Activated effector memory CD4-positive, alpha-beta T cell treated with Interleukin-2 at 50 U/mL for 16 hours (primary cell): ENCODE data around the gene ZBTB14.

Source experiments
- DNase-seq: peaks from one replicate; pipeline ENCODE4 v3.0.0-alpha.2; 2020

The ZBTB14 gene

GRCh38 chr18:5287854-5288253 is 7.7 kb downstream of the ZBTB14 start:
- DNase-seq: no peak

- no peak for DNase-seq
Observed at GRCh38 chr18:5286525-5286924, 9.0 kb downstream of the ZBTB14 start.

GRCh38 chr18:5285326-5285725 is 10.2 kb downstream of the ZBTB14 start:
- DNase-seq: no peak

- DNase-seq: no peak
Observed at GRCh38 chr18:5284808-5285207, 10.7 kb downstream of the ZBTB14 start.

- no peak for DNase-seq
Observed at GRCh38 chr18:5282770-5283169, 12.8 kb downstream of the ZBTB14 start.

GRCh38 chr18:5276947-5277346 is 18.6 kb downstream of the ZBTB14 start:
- no peak for DNase-seq

GRCh38 chr18:5275872-5276271 is 19.7 kb downstream of the ZBTB14 start:
- DNase-seq: no peak

GRCh38 chr18:5268874-5269273 is 26.7 kb downstream of the ZBTB14 start:
- DNase-seq: no peak

GRCh38 chr18:5266721-5267120 is 28.8 kb downstream of the ZBTB14 start:
- DNase-seq: no peak

GRCh38 chr18:5253910-5254309 is 41.6 kb downstream of the ZBTB14 start:
- DNase-seq: no peak

- DNase-seq: no peak
Observed at GRCh38 chr18:5251117-5251516, 44.4 kb downstream of the ZBTB14 start.

GRCh38 chr18:5250603-5251002 is 44.9 kb downstream of the ZBTB14 start:
- DNase-seq: no peak

- no peak for DNase-seq
Observed at GRCh38 chr18:5244941-5245340, 50.6 kb downstream of the ZBTB14 start.

- DNase-seq: no peak
Observed at GRCh38 chr18:5239447-5239846, 56.1 kb downstream of the ZBTB14 start.
